T-cell (primary cell): ENCODE results near the gene HK3. TPM values are rescaled to one million over a fixed set of nuclear protein-coding genes. Genes with fewer than 3 reads are reported as not detected.
A peak's percentile ranks its signal among the peaks of the same experiment; 100 is the strongest.

Experiments used
- ATAC-seq, 4 experiments: fragments of 200-7000 bp in 3 of 4; fragments of 150-1000 bp in 1 of 4; cut with Tn5 transposase; replicated peaks in 1 of 4; 1 replicate in 3 of 4; 2 replicates in 1 of 4; pipeline ENCODE4 v1.10.0; 2021; ENCODE audit warnings: moderate library complexity in 3 of 4, mild to moderate bottlenecking in 2 of 4, moderate number of reproducible peaks in 1 of 4
- CTCF ChIA-PET, 2 donors: fragments of 300-600 bp; sonication (Branson Sonifier 250); formaldehyde crosslinking; loops; one replicate each; lab custom pipeline; 2022; ENCODE audit warnings: antibody characterized with exemption in 2 of 2; lab: Charles Lee
- POLR2A ChIA-PET, 2 donors: fragments of 300-600 bp; sonication (Branson Sonifier 250); formaldehyde crosslinking; loops; one replicate each; lab custom pipeline; 2022; ENCODE audit warnings: antibody characterized with exemption in 2 of 2; lab: Charles Lee
- DNase-seq, 35 experiments: peaks; one replicate each; pipeline versions ENCODE4 v3.0.0 to v3.0.0-alpha.2; 2013 to 2023
- H3K27ac ChIP-seq: one replicate; pipeline ENCODE4 v1.5.1; 2013; ENCODE audit warnings: low read length
- H3K27me3 ChIP-seq, 2 experiments: replicated peaks in 1 of 2; 1 replicate in 1 of 2; 2 replicates in 1 of 2; pipeline versions ENCODE4 v1.6.1 to v1.7.0; 2013; ENCODE audit warnings: low read length in 1 of 2, mixed read lengths in 1 of 2; ENCODE audit not compliant: control insufficient read depth in 2 of 2, insufficient read depth in 2 of 2; ENCODE audit errors: extremely low read depth in 1 of 2
- H3K36me3 ChIP-seq, 2 donors: 1 replicate in 1 of 2; 2 replicates in 1 of 2; pipeline versions ENCODE4 v1.6.1 to v1.7.0; 2013; ENCODE audit warnings: low read length in 1 of 2; ENCODE audit not compliant: control insufficient read depth in 2 of 2, insufficient read depth in 1 of 2; ENCODE audit errors: extremely low read depth in 1 of 2
- H3K4me1 ChIP-seq, 2 experiments: 1 replicate in 1 of 2; 2 replicates in 1 of 2; pipeline versions ENCODE4 v1.6.1 to v1.7.0; 2013; ENCODE audit warnings: low read length in 2 of 2, mixed read lengths in 1 of 2; ENCODE audit not compliant: insufficient read depth in 2 of 2, control insufficient read depth in 1 of 2; ENCODE audit errors: extremely low read depth in 1 of 2
- H3K4me3 ChIP-seq, 2 donors: 1 replicate in 1 of 2; 2 replicates in 1 of 2; pipeline versions ENCODE4 v1.5.1 to v1.7.0; 2013; ENCODE audit warnings: mild to moderate bottlenecking in 2 of 2, low read length in 1 of 2, moderate library complexity in 1 of 2; ENCODE audit not compliant: control insufficient read depth in 1 of 2; ENCODE audit errors: extremely low read depth in 1 of 2
- H3K9me3 ChIP-seq: 2 replicates; pipeline ENCODE4 v1.7.0; 2013
- H3K27ac Mint-ChIP-seq, 2 donors: one replicate each; pipeline ENCODE4 v1.8.0; 2020 to 2021; ENCODE audit warnings: mild to moderate bottlenecking in 2 of 2, mixed read lengths in 2 of 2
- H3K27me3 Mint-ChIP-seq, 2 donors: one replicate each; pipeline ENCODE4 v1.8.0; 2021 to 2022; ENCODE audit warnings: mixed read lengths in 2 of 2
- H3K36me3 Mint-ChIP-seq: one replicate; pipeline ENCODE4 v1.8.0; 2021; ENCODE audit warnings: mixed read lengths
- H3K4me1 Mint-ChIP-seq, 3 donors: one replicate each; pipeline ENCODE4 v1.8.0; 2020 to 2022; ENCODE audit warnings: mixed read lengths in 3 of 3, mild to moderate bottlenecking in 1 of 3
- H3K4me3 Mint-ChIP-seq, 3 donors: one replicate each; pipeline ENCODE4 v1.8.0; 2020 to 2022; ENCODE audit warnings: mild to moderate bottlenecking in 3 of 3, mixed read lengths in 3 of 3, moderate library complexity in 3 of 3
- H3K9me3 Mint-ChIP-seq, 3 donors: one replicate each; pipeline ENCODE4 v1.8.0; 2020 to 2022; ENCODE audit warnings: mixed read lengths in 3 of 3
- WGBS: methylation state at CpG from one replicate; pipeline ENCODE4 v1.1.5; 2013; ENCODE audit warnings: missing lambda C conversion rate; ENCODE audit not compliant: insufficient coverage; 5-methylcytosine and 5-hydroxymethylcytosine counted together
- total RNA-seq, 35 experiments: library from RNA in 6 of 35; stranded (reverse) in 6 of 35; fragments of 120-200 nt in 1 of 35; gene quantifications; one replicate each; pipeline versions ENCODE4 v1.2.1 to v1.2.4 and lab custom pipeline; 2013 to 2026

HK3 gene
- total RNA-seq, 5 donors from 2014 or later (not counting 1 experiment from before 2014, with no cell fraction given), result 0.16 to 0.85 (median 0.44) TPM

DNA sequence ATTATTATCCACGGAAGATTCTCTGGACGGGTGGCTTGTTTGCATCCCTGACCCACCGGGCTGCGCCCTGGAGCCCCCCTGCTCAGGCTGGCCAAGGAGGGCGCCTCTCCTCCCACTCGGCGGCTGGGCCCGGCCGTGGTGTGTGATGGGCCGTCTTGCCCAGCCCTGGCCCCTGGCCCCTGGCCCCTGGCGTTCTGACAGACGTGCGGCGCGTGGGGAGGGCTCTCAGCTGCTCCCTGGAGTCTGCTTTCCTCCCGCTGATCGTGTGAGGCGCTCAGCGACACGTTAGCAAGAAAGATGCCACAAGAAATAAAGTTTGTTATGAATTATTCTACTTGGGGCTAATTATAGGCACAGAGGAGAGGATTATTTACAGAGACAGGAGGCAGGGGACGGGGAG, 55.5 kb downstream of the HK3 start:
- no peak overlapping the region for H3K4me3 ChIP-seq
- 67% methylated on average over 19 of the region's 21 CpGs for WGBS
- no peak overlapping the region for H3K27ac ChIP-seq
- ChIA-PET POLR2A (no interaction called here), CTCF (no interaction called here)
- no peaks in the 10 kb centered on the region for H3K9me3 ChIP-seq
- Mint-ChIP-seq H3K36me3 (no peaks in the 10 kb centered on the region), H3K27ac (no peak overlapping the region), H3K4me1 (no peaks in the 10 kb centered on the region), H3K9me3 (no peaks in the 10 kb centered on the region), H3K4me3 (no peak overlapping the region), H3K27me3 (peaks cover 26 to 58% of the 10 kb centered on the region in 2 donors)
- ATAC-seq (no peak), DNase-seq (no peak)
- H3K36me3 ChIP-seq, result no peaks in the 10 kb centered on the region
- H3K27me3 ChIP-seq, result peaks cover 0 to 77% of the 10 kb centered on the region in 2 experiments
- no peaks in the 10 kb centered on the region for H3K4me1 ChIP-seq

- H3K4me3 Mint-ChIP-seq, result no peak overlapping the region
- no peaks in the 10 kb centered on the region for H3K36me3 Mint-ChIP-seq
- H3K27me3 Mint-ChIP-seq, result peaks cover 21 to 47% of the 10 kb centered on the region in 2 donors
- no peak overlapping the region for H3K27ac ChIP-seq
- DNase-seq (peak; percentile 14 to 81 (median 67)), ATAC-seq (peak; percentile 71 to 82 (median 74))
- no peak overlapping the region for H3K4me3 ChIP-seq
- 11% methylated on average over 10 of the region's 16 CpGs for WGBS
- no peaks in the 10 kb centered on the region for H3K4me1 Mint-ChIP-seq
- no peak overlapping the region for H3K27ac Mint-ChIP-seq
- no peaks in the 10 kb centered on the region for H3K36me3 ChIP-seq
- H3K4me1 ChIP-seq, result no peaks in the 10 kb centered on the region
- no peaks in the 10 kb centered on the region for H3K9me3 ChIP-seq
- ChIA-PET CTCF (no interaction called here), POLR2A (no interaction called here)
- peaks cover 0 to 62% of the 10 kb centered on the region in 2 experiments for H3K27me3 ChIP-seq
- H3K9me3 Mint-ChIP-seq, result no peaks in the 10 kb centered on the region
These were observed 61.4 kb downstream of the HK3 start for GRCh38 chr5:176837707-176838115.

DNA sequence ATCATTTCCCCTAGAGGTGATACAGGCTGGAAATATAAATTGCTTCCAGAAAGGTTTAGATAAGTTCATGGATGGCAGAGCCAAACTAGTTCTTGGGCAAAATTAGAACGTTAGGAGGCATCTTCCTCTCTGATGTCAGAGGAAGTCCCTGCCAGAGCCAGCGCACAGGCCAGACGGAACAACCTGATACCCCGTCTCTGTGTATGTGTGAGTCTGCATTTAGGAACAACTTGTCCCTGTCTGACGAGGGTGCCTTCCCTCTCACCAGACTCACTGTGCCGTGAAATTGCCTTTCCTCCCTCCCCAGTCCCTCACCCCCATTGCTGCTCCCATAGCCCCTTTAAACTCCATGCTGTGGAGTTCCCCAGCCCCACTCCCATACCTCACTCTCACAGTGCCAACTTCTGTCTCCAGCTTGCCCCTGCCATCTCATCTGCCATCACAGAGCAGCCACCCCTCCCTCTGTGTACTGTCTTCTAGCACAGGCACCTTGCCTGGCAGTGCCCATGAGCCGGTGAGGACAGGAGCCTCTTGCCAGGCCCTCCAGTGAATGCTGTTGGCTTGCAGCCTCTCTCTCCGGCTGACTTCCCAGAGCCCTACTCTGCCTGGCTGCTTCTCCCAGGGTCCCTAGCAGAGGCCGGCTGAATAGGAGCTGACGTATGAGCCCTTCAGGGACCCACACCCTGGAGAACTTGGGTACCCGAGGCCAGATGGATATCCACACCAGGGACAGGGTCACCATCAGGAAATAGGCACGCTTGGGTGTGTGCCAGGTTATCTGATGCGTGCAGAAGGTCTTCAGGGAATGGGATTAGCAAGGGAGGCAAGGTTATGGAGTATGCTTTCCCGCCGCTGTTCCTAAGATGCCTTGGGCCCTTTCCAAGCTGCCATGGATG, 62.1 kb downstream of the HK3 start:
- no peak overlapping the region for H3K4me3 ChIP-seq
- DNase-seq (no peak), ATAC-seq (no peak)
- H3K36me3 ChIP-seq, result no peaks in the 10 kb centered on the region
- H3K27ac ChIP-seq, result no peak overlapping the region
- peaks cover 0 to 64% of the 10 kb centered on the region in 2 experiments for H3K27me3 ChIP-seq
- no peaks in the 10 kb centered on the region for H3K4me1 ChIP-seq
- no peaks in the 10 kb centered on the region for H3K9me3 ChIP-seq
- H3K27ac Mint-ChIP-seq, result no peak overlapping the region
- no peak overlapping the region for H3K4me3 Mint-ChIP-seq
- H3K9me3 Mint-ChIP-seq, result no peaks in the 10 kb centered on the region
- H3K27me3 Mint-ChIP-seq, result peaks cover 27 to 50% of the 10 kb centered on the region in 2 donors
- no peaks in the 10 kb centered on the region for H3K4me1 Mint-ChIP-seq
- WGBS, result 63% methylated on average over 9 of the region's 15 CpGs
- CTCF ChIA-PET, result no interaction called here
- H3K36me3 Mint-ChIP-seq, result no peaks in the 10 kb centered on the region
- POLR2A ChIA-PET, result no interaction called here

DNA sequence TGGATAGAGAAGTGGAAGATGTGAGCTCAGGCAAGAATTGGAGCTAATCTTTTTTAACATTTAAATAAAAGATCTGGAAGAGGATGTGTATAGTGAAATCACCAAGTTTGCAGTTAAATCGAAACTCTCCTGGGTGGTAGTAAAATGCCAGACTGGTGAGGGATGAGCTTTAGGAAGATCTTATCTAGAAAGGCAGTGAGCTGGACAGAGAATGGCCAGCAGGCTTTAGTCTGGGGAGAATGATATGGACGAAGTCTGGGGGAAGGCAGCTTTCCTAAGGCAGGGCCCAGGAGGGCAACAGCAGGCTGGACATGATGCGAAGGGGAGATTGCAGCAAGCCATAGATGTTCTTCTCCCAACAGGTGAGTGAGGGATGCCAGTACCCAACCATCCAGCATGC, 63.2 kb downstream of the HK3 start:
- H3K9me3 Mint-ChIP-seq, result no peaks in the 10 kb centered on the region
- no peak overlapping the region for H3K4me3 ChIP-seq
- DNase-seq (no peak), ATAC-seq (no peak)
- no peak overlapping the region for H3K4me3 Mint-ChIP-seq
- POLR2A ChIA-PET, result no interaction called here
- no peak overlapping the region for H3K27ac ChIP-seq
- no peaks in the 10 kb centered on the region for H3K36me3 ChIP-seq
- CTCF ChIA-PET, result interaction anchor here in 1 of 2 donors (0.7 kb wide), 1 partner anchor 17 kb away, joined by 5 read pairs; no protein-coding TSS in a partner anchor
- H3K36me3 Mint-ChIP-seq, result no peaks in the 10 kb centered on the region
- H3K27me3 ChIP-seq, result peaks cover 0 to 64% of the 10 kb centered on the region in 2 experiments
- H3K4me1 Mint-ChIP-seq, result no peaks in the 10 kb centered on the region
- H3K27ac Mint-ChIP-seq, result no peak overlapping the region
- no peaks in the 10 kb centered on the region for H3K9me3 ChIP-seq
- WGBS, result 74% methylated on average over 3 of the region's 3 CpGs
- no peaks in the 10 kb centered on the region for H3K4me1 ChIP-seq
- peaks cover 21 to 42% of the 10 kb centered on the region in 2 donors for H3K27me3 Mint-ChIP-seq

- no peaks in the 10 kb centered on the region for H3K9me3 ChIP-seq
- Mint-ChIP-seq H3K27me3 (peaks cover 24 to 28% of the 10 kb centered on the region in 2 donors), H3K9me3 (peaks cover 0 to 4% (median 0%) of the 10 kb centered on the region in 3 donors), H3K36me3 (no peaks in the 10 kb centered on the region), H3K4me1 (no peaks in the 10 kb centered on the region), H3K4me3 (no peak overlapping the region), H3K27ac (no peak overlapping the region)
- H3K4me1 ChIP-seq, result no peaks in the 10 kb centered on the region
- DNase-seq, result no peak
- H3K27me3 ChIP-seq, result peaks cover 0 to 46% of the 10 kb centered on the region in 2 experiments
- no CpG with 5 or more reads among the region's 4 CpGs for WGBS
- H3K4me3 ChIP-seq, result no peak overlapping the region
- H3K36me3 ChIP-seq, result no peaks in the 10 kb centered on the region
- no peak overlapping the region for H3K27ac ChIP-seq
- no peak for ATAC-seq
- CTCF ChIA-PET, result no interaction called here
- POLR2A ChIA-PET, result no interaction called here
These were observed 65.9 kb downstream of the HK3 start for GRCh38 chr5:176833286-176833685.

- DNase-seq (no peak), ATAC-seq (no peak)
- peaks cover 0 to 4% (median 0%) of the 10 kb centered on the region in 3 donors for H3K9me3 Mint-ChIP-seq
- no peak overlapping the region for H3K27ac Mint-ChIP-seq
- ChIA-PET POLR2A (no interaction called here), CTCF (interaction anchor here in 1 of 2 donors (0.6 kb wide), 1 partner anchor 95 kb away, joined by 3 read pairs; no protein-coding TSS in a partner anchor)
- no peaks in the 10 kb centered on the region for H3K9me3 ChIP-seq
- H3K4me3 Mint-ChIP-seq, result no peak overlapping the region
- H3K4me3 ChIP-seq, result no peak overlapping the region
- 92% methylated on average over 4 of the region's 6 CpGs for WGBS
- H3K27me3 Mint-ChIP-seq, result peaks cover 24 to 28% of the 10 kb centered on the region in 2 donors
- H3K27ac ChIP-seq, result no peak overlapping the region
- H3K4me1 ChIP-seq, result no peaks in the 10 kb centered on the region
- H3K36me3 ChIP-seq, result no peaks in the 10 kb centered on the region
- H3K36me3 Mint-ChIP-seq, result no peaks in the 10 kb centered on the region
- H3K4me1 Mint-ChIP-seq, result no peaks in the 10 kb centered on the region
- peaks cover 0 to 46% of the 10 kb centered on the region in 2 experiments for H3K27me3 ChIP-seq
These were observed 67.0 kb downstream of the HK3 start for GRCh38 chr5:176832162-176832561.
